Mononuclear cell (primary cell): ENCODE measurements around the gene ZNF112. TPM values are rescaled to one million over a fixed set of nuclear protein-coding genes. Genes with fewer than 3 reads are reported as not detected.

Experiments
- H3K27me3 ChIP-seq: 2 replicates; pipeline ENCODE4 v1.6.0; 2011; ENCODE audit warnings: low read length, control low read depth; ENCODE audit not compliant: insufficient read depth
- H3K4me1 ChIP-seq: 2 replicates; pipeline ENCODE4 v1.5.1; 2011; ENCODE audit warnings: mild to moderate bottlenecking, low read length, control low read depth; ENCODE audit not compliant: insufficient read depth
- H3K4me3 ChIP-seq: 2 replicates; pipeline ENCODE4 v1.5.1; 2011; ENCODE audit warnings: mild to moderate bottlenecking, low read length, moderate library complexity
- H3K9me3 ChIP-seq: 2 replicates; pipeline ENCODE4 v1.5.1; 2011; ENCODE audit warnings: low read depth, mild to moderate bottlenecking, control low read depth, low read length
- total RNA-seq: library from RNA; depleted of rRNA; stranded (reverse); fragments of >200 nt; gene quantifications from one replicate; pipeline ENCODE4 v1.2.3, GENCODE V29; 2012

ZNF112 gene
- total RNA-seq, 1 donor = under 0.01 TPM

DNA sequence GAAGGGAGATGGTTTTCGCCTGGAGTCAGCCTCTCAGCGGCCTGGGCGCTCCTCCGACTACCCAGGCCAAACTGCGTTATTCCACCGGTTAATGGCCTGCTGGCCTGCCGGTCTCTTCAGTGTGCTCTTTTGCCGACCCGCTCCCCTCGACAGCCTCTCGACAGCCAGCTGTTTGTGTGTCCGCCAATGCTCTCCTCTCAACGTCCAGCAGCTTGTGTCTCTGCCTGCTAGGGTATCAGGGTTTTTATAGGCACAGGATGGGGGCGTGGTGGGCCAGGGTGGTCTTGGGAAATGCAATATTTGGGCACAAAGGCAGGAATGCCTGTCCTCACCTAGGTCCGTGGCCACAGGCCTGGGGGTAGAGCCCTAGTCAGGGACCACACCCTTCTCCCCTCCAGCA lies 50.2 kb downstream of the ZNF112 start:
- H3K4me3 ChIP-seq = no peak overlapping the region
- peaks cover 14% of the 10 kb centered on the region for H3K4me1 ChIP-seq
- no peaks in the 10 kb centered on the region for H3K27me3 ChIP-seq
- no peaks in the 10 kb centered on the region for H3K9me3 ChIP-seq

DNA sequence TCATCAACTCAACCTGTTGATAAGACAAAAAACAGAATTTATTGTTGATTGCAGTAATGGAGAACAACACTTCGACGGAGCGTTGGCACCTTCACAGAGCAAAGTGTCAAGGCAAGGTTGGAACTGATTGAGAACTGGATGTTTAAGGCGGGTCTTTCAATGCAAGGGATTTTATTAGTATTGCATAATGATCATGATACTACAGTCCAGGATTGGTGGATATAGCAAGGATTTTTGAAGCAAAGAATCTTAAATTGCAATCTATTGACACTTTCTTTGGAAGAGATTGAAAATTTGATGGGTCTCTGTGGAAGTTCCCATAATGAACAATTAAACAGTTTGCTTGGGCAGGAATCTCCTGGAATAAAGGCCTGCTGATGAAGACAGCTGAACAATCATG lies 51.0 kb downstream of the ZNF112 start:
- Histone ChIP-seq H3K27me3 (no peaks in the 10 kb centered on the region), H3K4me3 (peak overlapping the region; percentile 59), H3K9me3 (no peaks in the 10 kb centered on the region), H3K4me1 (peaks cover 14% of the 10 kb centered on the region)

DNA sequence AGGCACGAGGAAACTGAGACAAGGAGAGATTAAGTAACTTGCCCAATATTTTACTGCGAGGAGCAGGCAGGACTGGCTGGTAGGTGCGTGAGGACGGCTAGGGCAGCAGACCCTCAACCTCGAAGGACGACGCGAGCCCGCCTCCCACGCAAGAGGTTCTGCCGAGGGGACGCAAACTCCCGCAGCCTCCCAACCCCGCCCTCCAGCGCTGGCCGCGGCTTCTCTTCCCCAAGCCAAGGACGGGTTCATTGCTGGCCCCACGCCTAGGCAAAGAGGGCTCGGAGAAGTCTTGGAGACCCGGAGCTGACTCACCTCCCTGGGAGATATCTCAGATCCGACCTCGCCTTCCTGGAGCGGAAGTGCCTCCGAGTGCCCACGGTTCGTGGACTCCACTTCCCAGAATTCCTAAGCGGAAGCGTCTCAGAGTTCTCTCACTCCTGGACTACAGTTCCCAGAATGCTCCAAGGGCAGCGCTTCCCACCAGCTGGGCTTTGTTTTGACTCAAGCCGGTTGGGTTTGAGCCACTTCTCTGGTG lies 51.8 kb downstream of the ZNF112 start, which contains the start of gene ZNF235:
TSS of gene ZNF235 (minus strand) at position 367 of the 535 bp plus-strand sequence. CDS start 1,621 bp downstream, outside the sequence.
- Histone ChIP-seq H3K4me3 (peak within 1 kb of the TSS; percentile 59), H3K4me1 (peaks cover 14% of the 10 kb centered on the region), H3K27me3 (no peaks in the 10 kb centered on the region), H3K9me3 (no peaks in the 10 kb centered on the region)

DNA sequence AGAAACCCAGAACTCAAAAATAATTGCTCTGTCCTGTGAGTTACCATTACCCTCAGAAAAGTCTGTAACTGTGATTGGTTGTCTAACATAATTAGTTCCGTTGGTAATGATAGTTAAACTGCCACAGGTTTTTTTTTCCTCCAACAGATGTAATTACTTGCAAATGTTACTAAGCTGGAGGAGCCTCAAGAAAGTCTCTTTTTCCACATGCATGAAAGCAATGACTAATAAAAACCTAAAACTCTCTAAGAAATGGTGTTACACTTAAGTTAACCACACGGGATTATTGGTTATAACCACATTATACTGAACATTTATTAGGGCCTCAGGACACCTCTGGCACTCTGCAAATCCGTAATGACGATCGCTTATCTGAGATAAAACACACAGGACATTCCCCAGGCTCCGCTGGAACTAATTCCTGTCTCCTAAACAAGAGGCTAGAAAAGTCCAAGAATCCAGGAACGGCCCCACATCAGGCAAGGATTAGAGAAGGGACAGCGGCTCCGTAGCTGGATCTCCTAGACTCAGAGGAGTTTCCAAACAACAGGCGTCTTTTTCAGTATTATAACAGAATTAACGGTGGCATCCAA lies 52.4 kb downstream of the ZNF112 start:
- peak overlapping the region; percentile 59 for H3K4me3 ChIP-seq
- H3K27me3 ChIP-seq = no peaks in the 10 kb centered on the region
- no peaks in the 10 kb centered on the region for H3K9me3 ChIP-seq
- peaks cover 14% of the 10 kb centered on the region for H3K4me1 ChIP-seq

DNA sequence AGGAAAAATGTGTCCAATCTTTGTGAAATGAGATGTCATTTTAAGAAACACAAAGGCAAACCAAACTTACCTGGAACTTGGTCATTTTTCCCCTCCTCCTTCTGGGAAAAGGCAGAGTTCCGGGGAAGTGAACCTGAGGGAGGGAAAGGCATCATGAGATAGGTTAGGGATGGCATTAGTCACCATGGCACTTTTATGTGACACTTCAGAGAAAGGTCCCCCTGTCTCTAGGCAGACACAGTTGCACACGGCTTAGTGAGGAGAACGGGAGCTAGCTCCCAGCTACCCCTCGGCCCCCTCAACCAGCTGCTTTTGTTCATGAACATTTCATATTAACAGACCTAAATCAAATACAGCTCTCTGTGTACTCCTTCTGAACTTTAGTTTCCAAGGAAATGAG lies 53.2 kb downstream of the ZNF112 start:
- Histone ChIP-seq H3K4me1 (peaks cover 14% of the 10 kb centered on the region), H3K9me3 (no peaks in the 10 kb centered on the region), H3K4me3 (no peak overlapping the region), H3K27me3 (no peaks in the 10 kb centered on the region)

DNA sequence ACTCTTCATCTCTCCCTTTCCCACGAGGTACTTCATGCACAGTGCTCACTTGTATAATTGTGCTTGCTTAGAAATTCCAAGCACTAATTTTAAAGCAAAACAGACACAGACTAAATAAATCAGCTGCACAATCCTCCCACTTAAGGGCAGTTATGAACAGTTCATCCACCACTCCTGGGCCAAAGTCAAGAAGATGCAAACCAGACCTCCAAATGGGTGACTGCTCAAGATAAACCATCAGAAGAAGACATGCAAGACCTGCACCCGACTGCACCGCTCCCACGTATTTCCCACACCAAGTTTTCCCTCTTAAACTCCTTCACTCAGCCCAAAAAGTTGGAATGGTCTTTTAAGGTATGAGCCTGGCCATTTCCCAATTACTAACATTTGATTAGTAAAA lies 71.5 kb downstream of the ZNF112 start:
- Histone ChIP-seq H3K4me1 (no peaks in the 10 kb centered on the region), H3K27me3 (no peaks in the 10 kb centered on the region), H3K9me3 (peaks cover 57% of the 10 kb centered on the region), H3K4me3 (no peak overlapping the region)

DNA sequence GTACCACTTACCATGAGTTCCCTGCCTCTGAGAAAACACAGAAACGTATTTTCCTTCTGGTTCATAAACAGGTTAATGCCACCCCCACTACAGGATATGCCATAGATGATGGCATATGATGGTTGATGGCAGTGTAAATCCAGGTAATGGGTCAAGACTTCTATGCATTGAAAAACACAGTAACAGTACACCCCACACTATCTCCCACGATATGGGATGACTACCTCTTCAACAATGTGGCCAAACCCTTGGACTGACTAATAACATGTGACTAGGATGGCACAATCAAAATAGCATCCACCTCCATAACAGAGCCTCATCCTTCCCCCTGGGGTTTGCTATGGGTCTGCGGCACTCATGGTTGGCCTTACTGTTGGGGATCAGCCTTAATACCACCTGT lies 73.6 kb downstream of the ZNF112 start:
- no peak overlapping the region for H3K4me3 ChIP-seq
- H3K27me3 ChIP-seq = no peaks in the 10 kb centered on the region
- peaks cover 44% of the 10 kb centered on the region for H3K9me3 ChIP-seq
- no peaks in the 10 kb centered on the region for H3K4me1 ChIP-seq

DNA sequence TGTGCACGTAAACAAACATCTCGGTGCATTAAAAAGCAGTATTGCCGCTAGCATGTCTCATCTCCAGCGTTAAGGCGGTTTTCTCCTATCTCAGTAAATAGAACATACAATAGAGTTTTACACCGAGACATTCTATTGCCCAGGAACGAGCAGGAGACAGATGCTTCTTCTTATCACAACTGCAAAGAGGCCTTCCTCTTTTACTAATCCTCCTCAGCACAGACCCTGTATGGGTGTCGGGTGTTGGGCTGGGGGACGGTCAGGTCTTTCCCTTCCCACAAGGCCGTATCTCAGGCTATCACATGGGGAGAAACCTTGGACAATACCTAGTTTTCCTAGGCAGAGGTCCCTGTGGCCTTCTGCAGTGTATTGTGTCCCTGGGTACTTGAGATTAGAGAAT lies 75.6 kb downstream of the ZNF112 start:
- H3K9me3 ChIP-seq = peaks cover 25% of the 10 kb centered on the region

DNA sequence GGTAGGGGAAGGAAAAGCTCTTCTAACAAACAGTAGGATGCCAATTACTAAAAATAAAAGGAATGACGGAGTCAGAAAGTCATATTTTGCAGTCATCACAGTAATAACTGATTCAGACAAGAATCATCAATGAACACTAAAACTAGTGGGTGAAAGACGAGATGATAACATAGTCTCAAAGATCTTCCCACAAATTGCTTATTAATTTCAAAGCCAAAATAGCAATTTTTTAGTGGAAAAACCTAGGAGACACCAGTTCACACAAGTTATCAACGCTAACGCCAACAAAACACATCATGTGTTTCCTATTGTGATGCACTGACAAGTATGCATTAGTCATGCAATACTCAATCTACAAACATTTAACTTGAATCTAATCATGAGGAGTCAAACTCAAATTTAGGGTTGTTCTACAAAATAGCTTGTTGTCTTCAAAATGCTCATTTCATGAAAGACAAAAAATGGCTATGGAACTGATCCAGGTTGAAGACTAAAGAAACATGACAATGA lies 78.2 kb downstream of the ZNF112 start:
- H3K4me3 ChIP-seq = no peak overlapping the region
- H3K9me3 ChIP-seq = peaks cover 33% of the 10 kb centered on the region
- H3K4me1 ChIP-seq = no peaks in the 10 kb centered on the region

More for the DNA sequence above, 75.6 kb downstream of the ZNF112 start:
- Histone ChIP-seq H3K4me1 (no peaks in the 10 kb centered on the region), H3K4me3 (no peak overlapping the region), H3K27me3 (no peaks in the 10 kb centered on the region)

DNA sequence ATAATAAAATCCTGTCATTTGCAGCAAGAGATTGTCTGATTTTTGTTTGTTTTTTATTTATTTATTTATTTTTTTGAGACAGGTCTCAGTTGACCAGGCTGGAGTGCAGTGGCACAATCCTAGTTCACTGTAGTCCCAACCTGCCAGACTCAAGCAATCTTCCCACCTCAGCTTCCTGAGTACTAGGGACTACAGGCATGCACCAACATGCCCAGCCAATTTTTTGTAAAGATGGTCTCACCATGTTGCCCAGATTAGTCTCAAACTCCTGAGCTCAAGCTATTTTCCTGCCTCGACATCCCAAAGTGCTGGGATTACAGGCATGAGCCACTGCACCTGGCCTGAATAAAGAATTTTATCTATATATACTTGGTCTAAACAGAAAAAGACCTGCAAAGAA lies 79.1 kb downstream of the ZNF112 start:
- H3K9me3 ChIP-seq = peaks cover 38% of the 10 kb centered on the region
- H3K4me3 ChIP-seq = no peak overlapping the region
- no peaks in the 10 kb centered on the region for H3K27me3 ChIP-seq
- H3K4me1 ChIP-seq = no peaks in the 10 kb centered on the region

More for the DNA sequence above, 78.2 kb downstream of the ZNF112 start:
- H3K27me3 ChIP-seq = no peaks in the 10 kb centered on the region

Other genes starting within 250 kb of the ZNF112 start
- gene ZNF225, start 243.3 kb downstream of the ZNF112 start, total RNA-seq = 0.52 TPM
- gene ZNF234, start 215.1 kb downstream of the ZNF112 start, total RNA-seq = 2.2 TPM
- gene ZNF226, start 191.6 kb downstream of the ZNF112 start, total RNA-seq = 7.6 TPM
- 24.9 TPM for gene ZNF227, start 144.1 kb downstream of the ZNF112 start, total RNA-seq
- gene ZNF233, start 96.8 kb downstream of the ZNF112 start, total RNA-seq = 0.63 TPM
- 2.7 TPM for gene ZNF235, start 51.7 kb downstream of the ZNF112 start, total RNA-seq
- gene ZNF285, start 44.9 kb upstream of the ZNF112 start, total RNA-seq = 0.63 TPM
- 0.21 TPM for gene ZNF229, start 91.8 kb upstream of the ZNF112 start, total RNA-seq
- gene ZNF180, start 143.8 kb upstream of the ZNF112 start, total RNA-seq = 8.6 TPM
- not detected for gene CEACAM20, start 173.0 kb upstream of the ZNF112 start, total RNA-seq